ENCODE results near the gene NDUFS7. TPM values are rescaled to one million over a fixed set of nuclear protein-coding genes. Genes with fewer than 3 reads are reported as not detected.

NDUFS7 gene
- total and polyA plus RNA-seq, 9 of the 15 experiments (the other 6 are each of a cell fraction or from before 2014, with no cell fraction given): 6.0 to 271 (median 60.6) TPM

- peaks cover 40% of the 10 kb centered on the region for H3K36me3 ChIP-seq (ENCODE audit: control insufficient read depth, insufficient read depth, low read length)
- peak; percentile 58 for ATAC-seq
- no peak for DNase-seq (ENCODE audit: extremely low read depth in 1 of 4, low spot score in 3 of 4)
- BruUV-seq (replicated peaks): no TSS peak
- peak overlapping the region; percentile 51; the same call in 2 of the 3 replicates for H3K27ac ChIP-seq (ENCODE audit: extremely low read depth, low read depth, low read length)
- H3K9ac ChIP-seq (ENCODE audit: insufficient read depth in 1 of 2, low read depth in 2 of 2, low read length in 2 of 2): peak overlapping the region; percentile 62 to 93
- H3K4me2 ChIP-seq (ENCODE audit: insufficient read depth, low read length): peak overlapping the region; percentile 89
- intact Hi-C loops (cut with micrococcal nuclease): no loop called here
- peak overlapping the region; percentile 63 for H2AFZ ChIP-seq (ENCODE audit: low read depth, low read length)
- H3K9me3 ChIP-seq (replicated peaks; ENCODE audit: control insufficient read depth, insufficient read depth, low read depth, low read length): no peaks in the 10 kb centered on the region
- 4% methylated on average over 23 of the region's 61 CpGs for WGBS (ENCODE audit: insufficient coverage, low coverage, missing lambda C conversion rate)
- peaks cover 19% of the 10 kb centered on the region for H3K79me2 ChIP-seq (ENCODE audit: control insufficient read depth, insufficient read depth, low read length)
- ChIA-PET CTCF (ENCODE audit: low intra/inter-chr PET ratio) (interaction anchor here (0.6 kb wide), 1 partner anchor 40 kb away, joined by 3 read pairs; no protein-coding TSS in a partner anchor), POLR2A (interaction anchor here (0.5 to 1.3 kb wide), 6 partner anchors 9 to 86 kb away, joined by 3 to 5 read pairs (median 3); partner anchors contain the start of gene CIRBP)
- in situ Hi-C loops (cut with MboI): no loop called here
- FAIRE-seq: no peak
- H3K9me1 ChIP-seq (ENCODE audit: control insufficient read depth, insufficient read depth, low read length): no peaks in the 10 kb centered on the region
- H3K4me3 ChIP-seq: peak overlapping the region; percentile 66
- peaks cover 10 to 30% of the 10 kb centered on the region in 2 experiments for H3K4me1 ChIP-seq (replicated peaks in 1 of 2; ENCODE audit: control insufficient read depth in 2 of 2, insufficient read depth in 2 of 2, low read length in 2 of 2)
- no peaks in the 10 kb centered on the region for H3K27me3 ChIP-seq (ENCODE audit: control insufficient read depth in 2 of 2, insufficient read depth in 2 of 2, low read length in 2 of 2)
- H4K20me1 ChIP-seq (replicated peaks; ENCODE audit: control insufficient read depth, insufficient read depth, low read length): peaks cover 6% of the 10 kb centered on the region; the same call in 1 of the 2 replicates
- TF ChIP-seq ZBTB7A (IDR thresholded peaks at IDR 0.05; ENCODE audit: borderline replicate concordance, control insufficient read depth, low read depth, low read length) (peak; percentile 16; the same call in 1 of the 2 replicates), POLR3A (IDR thresholded peaks at IDR 0.05; ENCODE audit: borderline replicate concordance, extremely low read depth, insufficient read depth, insufficient read length) (no peak), FOXK2 (conservative IDR thresholded peaks at IDR 0.05 in 1 of 2, IDR thresholded peaks at IDR 0.05 in 1 of 2; ENCODE audit: low read depth in 2 of 2) (no peak), FOXA3 (CRISPR knock-in tag; conservative IDR thresholded peaks at IDR 0.05 in 1 of 2, IDR thresholded peaks at IDR 0.05 in 1 of 2) (peak in 1 of 2 experiments; percentile 42; a peak in 1 of 4 replicates), CCNT2 (IDR thresholded peaks at IDR 0.05; ENCODE audit: borderline replicate concordance, extremely low read depth, insufficient read length, low read depth, low read length) (peak; percentile 65), SMAD4 (CRISPR knock-in tag; conservative IDR thresholded peaks at IDR 0.05) (0 out of 2 replicates have a peak, but pooled peaks have one; percentile 29), NKRF (IDR thresholded peaks at IDR 0.05; ENCODE audit: borderline replicate concordance) (0 out of 2 replicates have a peak, but pooled peaks have one; percentile 42), RAD21 (CRISPR knock-in tag; conservative IDR thresholded peaks at IDR 0.05 in 1 of 2, IDR thresholded peaks at IDR 0.05 in 1 of 2) (no peak), ZFX (CRISPR knock-in tag; IDR thresholded peaks at IDR 0.05) (peak; percentile 64; the same call in 1 of the 2 replicates), HNRNPLL (IDR thresholded peaks at IDR 0.05; ENCODE audit: low read depth, low read length, poor library complexity, severe bottlenecking) (peak; percentile 3)
- TF ChIP-seq, protein P1, sequence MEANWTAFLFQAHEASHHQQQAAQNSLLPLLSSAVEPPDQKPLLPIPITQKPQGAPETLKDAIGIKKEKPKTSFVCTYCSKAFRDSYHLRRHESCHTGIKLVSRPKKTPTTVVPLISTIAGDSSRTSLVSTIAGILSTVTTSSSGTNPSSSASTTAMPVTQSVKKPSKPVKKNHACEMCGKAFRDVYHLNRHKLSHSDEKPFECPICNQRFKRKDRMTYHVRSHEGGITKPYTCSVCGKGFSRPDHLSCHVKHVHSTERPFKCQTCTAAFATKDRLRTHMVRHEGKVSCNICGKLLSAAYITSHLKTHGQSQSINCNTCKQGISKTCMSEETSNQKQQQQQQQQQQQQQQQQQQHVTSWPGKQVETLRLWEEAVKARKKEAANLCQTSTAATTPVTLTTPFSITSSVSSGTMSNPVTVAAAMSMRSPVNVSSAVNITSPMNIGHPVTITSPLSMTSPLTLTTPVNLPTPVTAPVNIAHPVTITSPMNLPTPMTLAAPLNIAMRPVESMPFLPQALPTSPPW (CRISPR knock-in tag; IDR thresholded peaks at IDR 0.05): peak; percentile 83
- TF ChIP-seq, protein P2, sequence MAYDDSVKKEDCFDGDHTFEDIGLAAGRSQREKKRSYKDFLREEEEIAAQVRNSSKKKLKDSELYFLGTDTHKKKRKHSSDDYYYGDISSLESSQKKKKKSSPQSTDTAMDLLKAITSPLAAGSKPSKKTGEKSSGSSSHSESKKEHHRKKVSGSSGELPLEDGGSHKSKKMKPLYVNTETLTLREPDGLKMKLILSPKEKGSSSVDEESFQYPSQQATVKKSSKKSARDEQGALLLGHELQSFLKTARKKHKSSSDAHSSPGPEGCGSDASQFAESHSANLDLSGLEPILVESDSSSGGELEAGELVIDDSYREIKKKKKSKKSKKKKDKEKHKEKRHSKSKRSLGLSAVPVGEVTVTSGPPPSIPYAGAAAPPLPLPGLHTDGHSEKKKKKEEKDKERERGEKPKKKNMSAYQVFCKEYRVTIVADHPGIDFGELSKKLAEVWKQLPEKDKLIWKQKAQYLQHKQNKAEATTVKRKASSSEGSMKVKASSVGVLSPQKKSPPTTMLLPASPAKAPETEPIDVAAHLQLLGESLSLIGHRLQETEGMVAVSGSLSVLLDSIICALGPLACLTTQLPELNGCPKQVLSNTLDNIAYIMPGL (CRISPR knock-in tag; IDR thresholded peaks at IDR 0.05): no peak
- TF ChIP-seq, protein P3, sequence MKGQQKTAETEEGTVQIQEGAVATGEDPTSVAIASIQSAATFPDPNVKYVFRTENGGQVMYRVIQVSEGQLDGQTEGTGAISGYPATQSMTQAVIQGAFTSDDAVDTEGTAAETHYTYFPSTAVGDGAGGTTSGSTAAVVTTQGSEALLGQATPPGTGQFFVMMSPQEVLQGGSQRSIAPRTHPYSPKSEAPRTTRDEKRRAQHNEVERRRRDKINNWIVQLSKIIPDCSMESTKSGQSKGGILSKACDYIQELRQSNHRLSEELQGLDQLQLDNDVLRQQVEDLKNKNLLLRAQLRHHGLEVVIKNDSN (CRISPR knock-in tag; IDR thresholded peaks at IDR 0.05): 0 out of 2 replicates have a peak, but pooled peaks have one; percentile 17
Measured at GRCh38 chr19:1354970-1355567, 28.6 kb upstream of the NDUFS7 start.
